Stimulated activated CD8-positive, alpha-beta memory T cell treated with anti-CD3 and anti-CD28 coated beads, Interleukin-4, amount 100 ng/mL, for 24 hours (primary cell): ENCODE measurements around the gene TRAF4.
A peak's percentile ranks its signal among the peaks of the same experiment; 100 is the strongest.
"Not testable (repeated sequence)": the region's sequence is repeated elsewhere in the genome, so short reads cannot be mapped to it uniquely, and the experiment has no call there.

Experiments used
- DNase-seq: peaks from one replicate; pipeline ENCODE4 v3.0.0-alpha.2; 2020; ENCODE audit warnings: low read depth

The TRAF4 gene

DNA sequence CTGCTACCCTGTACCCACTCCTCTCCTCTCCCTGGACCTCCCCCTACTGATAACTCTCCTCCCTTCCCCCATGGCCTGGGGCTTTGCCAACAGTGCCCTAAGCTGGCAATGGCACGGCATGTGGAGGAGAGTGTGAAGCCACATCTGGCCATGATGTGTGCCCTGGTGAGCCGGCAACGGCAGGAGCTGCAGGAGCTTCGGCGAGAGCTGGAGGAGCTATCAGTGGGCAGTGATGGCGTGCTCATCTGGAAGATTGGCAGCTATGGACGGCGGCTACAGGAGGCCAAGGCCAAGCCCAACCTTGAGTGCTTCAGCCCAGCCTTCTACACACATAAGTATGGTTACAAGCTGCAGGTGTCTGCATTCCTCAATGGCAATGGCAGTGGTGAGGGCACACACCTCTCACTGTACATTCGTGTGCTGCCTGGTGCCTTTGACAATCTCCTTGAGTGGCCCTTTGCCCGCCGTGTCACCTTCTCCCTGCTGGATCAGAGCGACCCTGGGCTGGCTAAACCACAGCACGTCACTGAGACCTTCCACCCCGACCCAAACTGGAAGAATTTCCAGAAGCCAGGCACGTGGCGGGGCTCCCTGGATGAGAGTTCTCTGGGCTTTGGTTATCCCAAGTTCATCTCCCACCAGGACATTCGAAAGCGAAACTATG, 5.2 kb downstream of the TRAF4 start:
- DNase-seq: no peak

DNA sequence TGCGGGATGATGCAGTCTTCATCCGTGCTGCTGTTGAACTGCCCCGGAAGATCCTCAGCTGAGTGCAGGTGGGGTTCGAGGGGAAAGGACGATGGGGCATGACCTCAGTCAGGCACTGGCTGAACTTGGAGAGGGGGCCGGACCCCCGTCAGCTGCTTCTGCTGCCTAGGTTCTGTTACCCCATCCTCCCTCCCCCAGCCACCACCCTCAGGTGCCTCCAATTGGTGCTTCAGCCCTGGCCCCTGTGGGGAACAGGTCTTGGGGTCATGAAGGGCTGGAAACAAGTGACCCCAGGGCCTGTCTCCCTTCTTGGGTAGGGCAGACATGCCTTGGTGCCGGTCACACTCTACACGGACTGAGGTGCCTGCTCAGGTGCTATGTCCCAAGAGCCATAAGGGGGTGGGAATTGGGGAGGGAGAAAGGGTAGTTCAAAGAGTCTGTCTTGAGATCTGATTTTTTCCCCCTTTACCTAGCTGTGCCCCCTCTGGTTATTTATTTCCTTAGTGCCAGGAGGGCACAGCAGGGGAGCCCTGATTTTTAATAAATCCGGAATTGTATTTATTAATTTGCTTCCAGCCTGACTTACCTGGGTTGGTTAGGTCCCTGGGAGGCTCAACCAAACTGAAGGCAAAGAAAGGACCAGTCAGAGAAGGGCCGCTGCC, 5.8 kb downstream of the TRAF4 start:
- DNase-seq: no peak

DNA sequence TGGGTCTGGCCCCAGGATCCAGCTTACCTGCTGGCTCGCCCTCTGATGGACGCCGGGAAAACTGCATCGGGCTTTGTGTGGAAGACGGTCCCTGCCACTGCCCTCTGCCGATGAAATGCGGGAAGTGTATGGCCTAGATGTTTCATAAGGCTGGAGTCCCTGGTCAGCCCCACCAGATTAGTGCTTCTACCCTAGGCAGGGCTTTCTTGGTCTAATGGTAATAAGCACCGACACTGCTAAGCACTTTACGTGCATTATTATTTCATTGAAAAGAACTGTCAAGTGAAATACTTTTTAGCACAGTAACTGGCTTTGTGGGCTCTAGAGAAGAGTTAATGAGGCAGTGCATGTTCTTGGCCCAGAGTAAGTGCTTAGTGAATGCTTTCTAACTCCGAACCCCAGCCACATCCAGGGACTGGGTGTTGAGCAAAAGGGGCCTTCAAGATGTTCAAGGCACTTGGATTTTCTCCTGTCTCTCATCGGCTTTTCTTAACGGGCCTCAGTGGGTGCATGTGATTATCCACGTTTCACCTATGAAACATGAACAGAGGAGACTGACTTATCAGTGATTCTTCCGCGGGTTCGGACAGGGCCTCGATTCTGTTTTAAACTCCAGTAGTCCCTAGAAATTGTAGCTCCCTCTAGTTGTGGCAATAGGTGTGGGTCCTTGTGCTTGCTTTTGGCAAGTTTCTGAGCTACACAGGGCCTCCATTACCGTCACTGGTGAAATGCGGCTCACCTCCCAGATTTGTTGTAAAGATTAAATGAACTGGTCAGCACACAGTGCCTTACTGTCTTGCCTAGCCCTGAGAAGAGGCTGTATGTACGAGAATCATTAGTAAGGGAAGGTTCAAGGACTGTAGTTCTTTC, 6.6 kb downstream of the TRAF4 start:
- peak; percentile 79 for DNase-seq

DNA sequence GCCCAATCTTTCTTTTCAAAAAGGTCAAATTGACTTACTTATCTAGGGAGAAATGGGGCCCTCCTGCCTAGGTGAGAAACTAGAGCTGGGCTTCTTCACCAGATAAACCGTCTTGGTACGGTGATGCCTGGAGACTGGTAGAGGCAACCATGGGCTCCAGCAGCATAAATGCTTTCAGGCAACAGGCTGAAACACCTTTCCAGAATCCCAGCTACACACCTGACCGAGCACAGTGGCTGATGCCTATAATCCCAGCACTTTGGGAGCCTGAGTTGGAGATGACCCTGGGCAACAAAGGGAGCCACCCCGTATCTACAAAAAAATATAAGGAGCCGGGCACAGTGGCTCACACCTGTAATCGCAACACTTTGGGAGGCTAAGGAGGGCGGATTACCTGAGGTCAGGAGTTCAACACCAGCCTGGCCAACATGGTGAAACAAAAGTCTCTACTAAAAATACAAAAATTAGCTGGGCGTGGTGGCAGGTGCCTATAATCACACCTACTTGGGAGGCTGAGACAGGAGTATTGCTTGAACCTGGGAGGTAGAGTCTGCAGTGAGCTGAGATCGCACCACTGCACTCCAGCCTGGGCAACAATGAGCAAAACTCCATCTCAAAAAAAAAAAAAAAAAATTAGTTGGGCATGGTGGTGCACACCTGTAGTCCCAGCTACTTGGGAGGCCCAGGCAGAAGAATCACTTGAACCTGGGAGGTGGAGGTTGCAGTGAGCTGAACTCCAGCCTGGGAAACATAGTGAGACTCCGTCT, 8.0 kb downstream of the TRAF4 start:
- DNase-seq: no peak

DNA sequence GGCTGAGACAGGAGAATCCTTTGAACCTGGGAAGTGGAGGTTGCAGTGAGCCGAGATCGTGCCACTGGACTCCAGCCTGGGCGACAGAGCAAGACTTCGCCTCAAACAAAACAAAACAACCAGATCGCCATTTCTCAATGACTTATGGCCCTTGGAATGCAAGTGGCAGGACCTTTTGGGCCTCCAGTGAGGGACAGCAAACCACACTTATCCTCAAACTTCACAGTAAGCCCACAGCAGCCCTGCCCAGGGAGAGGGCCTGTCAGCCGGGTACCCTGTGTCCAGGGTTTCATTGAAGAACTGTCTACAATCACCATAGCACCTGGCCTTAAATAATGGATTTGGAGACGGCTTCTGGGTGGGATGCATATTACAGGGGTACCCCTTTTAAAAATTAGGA, 11.7 kb downstream of the TRAF4 start:
- DNase-seq: no peak

DNA sequence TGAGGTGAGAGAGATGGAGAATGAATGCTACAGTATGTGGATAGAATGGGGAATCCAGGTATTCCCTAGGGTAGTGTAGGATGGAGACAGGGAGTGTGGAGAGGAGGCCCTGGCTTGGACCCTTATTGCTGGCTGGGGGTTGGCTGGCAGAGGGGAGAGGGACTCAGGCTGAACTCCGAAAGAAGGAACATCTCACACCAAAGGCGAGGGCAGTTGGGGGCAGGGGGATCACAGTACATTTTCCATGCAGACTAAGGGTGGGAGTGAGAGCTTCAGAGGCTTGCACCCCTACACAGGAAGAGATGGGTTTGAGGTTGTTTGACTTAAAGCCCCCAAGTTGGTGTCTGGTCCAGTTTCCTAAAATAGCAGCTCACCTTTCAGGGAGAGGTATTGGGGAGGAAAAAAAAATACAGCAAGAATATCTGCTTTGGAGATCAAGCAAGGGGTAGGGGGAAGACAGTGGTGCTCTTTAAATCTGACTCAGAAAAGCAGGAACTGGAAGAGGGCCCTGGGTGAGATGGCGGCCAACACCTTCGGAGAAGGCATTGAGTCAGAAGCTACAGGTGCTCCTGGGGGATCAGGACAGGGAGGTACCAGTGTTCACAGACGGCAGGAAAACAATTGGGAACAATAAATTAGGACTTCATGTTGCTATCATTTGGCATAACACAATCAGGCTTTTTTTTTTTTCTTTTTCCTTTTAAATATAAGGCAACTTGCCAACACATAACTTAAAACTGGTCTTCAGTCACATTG, 12.4 kb downstream of the TRAF4 start:
- DNase-seq: no peak

DNA sequence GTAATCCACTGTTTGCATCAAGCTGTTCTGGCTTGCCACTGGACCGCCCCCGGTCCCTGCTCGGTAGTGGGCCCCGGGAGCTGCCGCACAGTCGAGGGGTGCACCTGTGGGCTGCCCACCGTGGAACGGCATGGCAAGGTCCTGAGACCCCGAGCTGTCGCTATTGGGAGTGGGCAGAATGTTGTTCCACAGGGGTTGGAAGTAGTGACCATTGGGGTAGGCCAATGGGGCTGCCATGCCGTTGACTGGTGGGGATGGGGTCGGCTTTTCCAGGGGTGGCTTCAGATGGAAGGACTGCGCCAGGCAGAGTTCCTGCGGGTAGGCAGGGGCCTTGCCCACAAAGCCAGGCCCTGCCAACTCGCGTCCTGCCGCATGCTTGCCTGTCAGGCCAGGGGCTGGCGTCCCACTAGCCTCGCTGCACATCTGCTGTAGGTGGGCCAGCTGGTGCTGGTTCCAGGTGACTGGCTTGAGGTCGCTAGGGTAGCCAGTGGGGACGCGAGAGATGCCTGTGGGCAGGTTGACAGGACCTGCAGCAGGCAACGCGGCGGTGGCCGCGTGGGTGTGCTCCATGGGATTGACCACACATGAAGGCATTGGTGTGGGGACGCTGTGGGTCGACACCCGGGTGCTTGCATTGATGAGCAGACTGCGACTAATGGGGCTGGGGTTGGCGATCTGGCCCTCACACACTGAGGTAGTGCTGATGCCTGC, 14.8 kb downstream of the TRAF4 start:
- no peak for DNase-seq

DNA sequence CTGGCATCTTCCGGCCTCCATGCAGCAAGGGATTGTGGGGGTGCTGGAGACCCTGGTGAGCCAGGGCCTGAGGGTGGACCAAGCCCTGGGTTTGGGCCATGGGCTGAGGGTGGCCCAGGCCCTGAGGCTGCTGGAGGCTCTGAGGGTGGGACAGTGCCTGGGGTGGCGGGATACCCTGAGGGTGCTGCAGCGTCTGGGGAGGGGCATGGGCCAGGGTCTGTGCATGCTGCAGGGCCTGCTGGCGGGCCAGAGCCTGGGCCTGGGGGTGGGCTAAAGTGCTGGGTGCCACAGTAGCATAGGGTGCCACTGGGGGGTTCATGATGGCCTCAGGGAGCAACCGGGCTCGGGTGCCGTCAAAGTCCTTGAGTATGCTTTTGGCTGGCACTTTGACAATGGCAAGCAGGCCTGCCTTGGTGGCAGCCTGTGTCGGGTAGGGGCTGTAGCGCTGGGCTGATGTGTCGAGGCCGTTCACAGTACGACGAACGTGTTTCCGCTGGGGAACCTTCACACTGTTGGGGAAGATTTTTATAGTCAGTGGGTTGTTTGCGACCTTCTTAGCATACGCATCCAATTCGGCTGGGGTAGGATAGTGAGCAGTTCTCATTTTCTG, 15.6 kb downstream of the TRAF4 start:
- no peak for DNase-seq

DNA sequence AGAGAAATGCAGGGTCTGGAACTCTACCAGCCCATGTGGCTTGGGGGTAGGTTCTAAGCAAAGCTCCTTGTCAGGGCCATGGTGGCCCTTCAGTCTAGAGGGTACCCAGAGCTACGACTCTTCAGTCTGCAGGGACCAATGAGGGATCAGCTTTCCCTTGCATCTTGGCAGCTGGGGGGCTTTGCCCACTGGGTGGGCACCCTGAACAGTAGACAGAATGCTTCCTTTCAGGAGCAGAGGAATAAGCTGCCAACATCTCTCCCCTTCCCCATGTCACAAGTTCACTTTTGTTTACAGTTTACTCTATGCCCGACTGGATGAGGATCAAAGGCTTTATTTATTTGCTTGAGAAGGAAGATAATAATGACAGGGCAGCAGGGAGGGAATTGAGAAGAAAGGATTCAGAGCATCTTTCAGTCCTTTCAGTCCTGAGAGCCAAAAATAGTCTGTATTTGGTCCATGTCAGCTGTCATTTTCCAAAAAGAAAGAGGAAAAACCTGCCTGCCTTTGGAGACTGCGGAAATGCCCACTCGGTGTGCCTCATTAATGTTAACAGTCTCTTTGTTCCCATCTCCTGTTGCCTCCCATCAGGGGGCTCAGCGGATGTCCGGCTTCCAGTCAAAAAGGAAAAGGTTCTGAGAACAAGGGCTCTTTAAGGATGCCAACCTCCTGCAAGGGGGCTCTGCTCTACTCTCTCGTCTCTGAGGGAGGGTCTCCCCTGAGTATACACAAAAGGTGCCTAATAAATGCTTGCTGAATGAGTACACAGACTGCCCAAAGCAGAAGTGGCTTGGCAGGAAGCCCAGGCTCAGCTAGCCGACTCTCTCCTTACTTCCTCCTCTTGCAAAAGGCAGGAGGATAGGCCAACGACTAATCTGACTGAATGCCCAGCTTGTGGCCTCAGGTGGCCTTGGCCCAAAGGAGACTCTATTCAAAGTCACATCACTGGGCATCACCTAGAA, 17.1 kb downstream of the TRAF4 start:
- DNase-seq: no peak

DNA sequence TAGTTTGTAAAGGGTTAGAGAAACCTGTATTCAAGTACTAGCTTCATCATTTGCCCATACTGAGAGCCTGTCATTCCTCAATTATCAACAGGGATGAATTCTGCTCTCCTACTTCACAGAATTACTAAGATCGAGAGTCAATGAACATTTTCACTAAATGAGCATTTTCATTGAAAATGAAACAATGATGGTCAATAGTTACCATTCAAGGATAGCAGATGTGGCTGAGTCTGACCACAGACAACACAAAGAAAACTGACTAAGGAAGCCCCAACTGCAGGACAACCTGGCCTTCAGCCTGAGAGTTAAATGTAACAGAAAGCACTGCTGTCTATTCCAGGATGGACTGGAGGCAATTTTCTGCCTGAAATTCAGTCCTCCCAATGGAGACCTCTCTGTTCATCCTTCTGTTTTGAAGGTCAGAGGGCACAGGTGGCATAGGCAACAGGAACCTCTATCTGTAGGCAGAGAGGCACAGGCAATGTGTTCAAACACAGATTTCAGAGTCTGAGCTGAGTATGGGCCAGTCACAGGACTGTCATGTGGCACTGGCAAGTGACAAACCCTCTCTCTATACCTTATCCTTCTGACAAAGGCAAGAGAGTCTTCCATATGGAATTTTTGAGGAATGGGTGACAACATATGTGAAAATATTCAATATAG, 19.5 kb downstream of the TRAF4 start:
- DNase-seq: no peak

DNA sequence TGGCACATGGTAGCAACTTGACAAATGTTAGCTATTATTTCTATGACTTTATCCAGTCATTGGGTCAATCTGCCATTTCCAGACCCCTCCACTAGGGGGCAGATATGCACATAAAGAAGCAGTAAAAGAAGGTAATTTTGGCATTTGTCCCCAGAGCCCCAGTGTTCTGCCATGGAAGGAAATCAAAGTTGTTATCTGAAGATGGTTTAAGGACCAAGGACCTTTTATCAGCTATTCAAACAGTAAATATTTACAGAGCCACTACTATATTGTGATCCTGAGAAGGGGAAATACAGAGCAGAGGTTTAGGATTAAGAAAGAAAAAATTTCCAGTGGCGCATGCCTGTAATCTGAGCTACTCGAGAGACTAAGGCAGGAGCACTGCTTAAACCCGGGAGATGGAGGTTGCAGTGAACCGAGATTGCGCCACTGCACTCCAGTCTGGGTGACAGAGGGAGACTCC, 20.0 kb downstream of the TRAF4 start:
- peak; percentile 66 for DNase-seq

DNA sequence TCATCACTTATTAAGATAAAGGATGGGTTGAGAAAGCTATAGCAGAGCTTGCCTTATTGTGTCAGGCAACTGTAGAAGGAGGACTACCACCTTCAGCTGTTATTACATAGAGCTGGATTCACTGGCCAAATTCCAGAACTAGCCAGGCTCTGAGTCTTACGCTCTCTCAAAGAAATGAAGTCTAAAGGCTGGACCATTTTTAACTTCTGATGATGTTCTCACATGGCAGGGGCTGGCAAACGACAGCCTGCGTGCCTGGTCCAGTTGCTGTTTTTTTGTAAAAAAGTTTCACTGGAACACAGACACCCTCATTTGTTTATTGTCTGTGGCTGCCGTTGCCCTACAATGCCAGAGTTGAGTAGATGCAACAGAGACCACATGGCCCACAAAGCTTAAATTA, 21.2 kb downstream of the TRAF4 start:
- DNase-seq: no peak

DNA sequence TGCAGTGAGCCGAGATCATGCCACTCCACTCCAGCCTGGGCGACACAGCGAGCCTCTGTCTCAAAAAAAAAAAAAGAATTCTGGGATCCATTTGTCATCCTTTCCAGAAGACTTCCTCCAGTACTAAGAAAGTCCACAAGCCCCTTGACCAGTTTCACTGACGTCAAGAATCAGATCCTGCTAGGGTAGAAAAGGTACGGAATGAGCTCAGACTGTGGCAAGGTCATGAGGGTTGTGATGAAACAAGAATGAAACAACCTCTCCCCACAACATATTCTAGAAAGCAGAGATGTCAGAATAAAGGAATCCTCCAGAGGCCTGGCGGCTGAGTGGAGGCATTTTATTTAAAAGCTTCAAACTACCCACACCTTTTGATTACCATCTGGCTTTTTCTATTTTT, 29.9 kb downstream of the TRAF4 start:
- no peak for DNase-seq

DNA sequence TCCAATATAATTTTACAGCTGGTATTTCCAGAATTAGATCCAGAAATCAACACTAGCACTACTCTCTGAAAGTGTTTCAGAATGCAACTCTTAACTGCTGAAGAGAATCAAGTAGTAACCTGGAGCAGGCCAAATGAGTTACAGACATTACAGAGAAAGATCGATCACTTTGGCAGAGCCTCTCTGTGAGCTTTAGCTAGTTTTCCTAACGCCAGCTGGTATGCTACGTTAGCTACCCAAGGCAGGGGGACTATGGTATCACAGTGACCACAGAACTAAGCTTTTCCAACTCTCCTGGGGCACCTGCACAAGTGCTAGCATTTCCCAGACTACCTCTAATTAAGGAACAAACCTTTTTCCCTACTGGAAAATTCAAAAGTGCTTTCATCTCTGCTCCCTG, 30.4 kb downstream of the TRAF4 start:
- DNase-seq: no peak

DNA sequence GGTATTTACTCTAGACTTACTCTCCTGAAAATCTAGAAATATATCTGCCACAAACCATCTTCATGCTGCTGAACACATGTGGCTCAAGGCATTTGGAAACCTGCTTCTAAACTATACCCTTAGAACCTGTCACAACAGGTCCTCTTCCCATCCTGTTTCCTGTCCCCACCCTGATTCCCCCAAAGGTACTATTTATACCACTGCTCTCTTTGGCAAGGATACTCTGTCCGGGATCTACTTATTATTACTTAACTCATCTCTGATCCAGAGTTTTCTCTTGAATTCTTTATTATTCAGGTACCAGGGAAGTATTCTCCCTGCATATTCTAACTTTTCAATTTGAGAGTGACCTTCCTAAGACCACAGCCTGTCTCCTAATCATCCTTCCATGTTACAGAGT, 33.4 kb downstream of the TRAF4 start:
- no peak for DNase-seq

DNA sequence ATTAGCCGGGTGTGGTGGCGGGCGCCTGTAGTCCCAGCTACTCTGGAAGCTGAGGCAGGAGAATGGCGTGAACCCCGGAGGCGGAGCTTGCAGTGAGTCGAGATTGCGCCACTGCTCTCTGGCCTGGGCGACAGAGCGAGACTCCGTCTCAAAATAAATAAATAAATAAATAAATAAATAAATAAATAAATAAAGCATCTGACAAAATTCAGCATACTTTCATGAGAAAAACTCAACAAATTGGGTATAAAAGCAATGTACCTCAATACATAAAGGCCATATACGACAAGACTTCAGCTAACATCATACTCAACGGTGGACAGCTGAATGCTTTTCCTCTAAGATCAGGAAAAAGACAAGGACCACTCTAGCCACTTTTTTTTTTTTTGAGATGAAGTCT, 35.8 kb downstream of the TRAF4 start:
- DNase-seq: not testable (repeated sequence)

DNA sequence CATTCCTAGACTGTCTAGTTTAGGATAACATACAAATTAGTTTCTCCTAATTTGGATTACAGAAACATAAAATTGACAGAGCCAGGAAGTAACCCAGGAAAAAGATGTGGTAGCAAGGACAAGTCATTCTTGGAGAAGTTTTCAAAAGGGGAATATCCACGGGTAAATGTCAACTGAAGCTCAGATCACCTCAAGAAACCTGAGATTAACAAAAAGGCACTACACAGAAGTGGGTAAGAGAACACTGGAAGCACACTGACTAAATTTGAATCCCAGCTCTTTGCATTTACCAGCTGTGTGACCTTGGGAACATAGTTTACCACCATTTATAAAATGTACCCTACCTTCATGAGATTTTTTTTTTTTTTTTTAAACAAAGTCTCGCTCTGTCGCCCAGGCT, 39.4 kb downstream of the TRAF4 start:
- no peak for DNase-seq

DNA sequence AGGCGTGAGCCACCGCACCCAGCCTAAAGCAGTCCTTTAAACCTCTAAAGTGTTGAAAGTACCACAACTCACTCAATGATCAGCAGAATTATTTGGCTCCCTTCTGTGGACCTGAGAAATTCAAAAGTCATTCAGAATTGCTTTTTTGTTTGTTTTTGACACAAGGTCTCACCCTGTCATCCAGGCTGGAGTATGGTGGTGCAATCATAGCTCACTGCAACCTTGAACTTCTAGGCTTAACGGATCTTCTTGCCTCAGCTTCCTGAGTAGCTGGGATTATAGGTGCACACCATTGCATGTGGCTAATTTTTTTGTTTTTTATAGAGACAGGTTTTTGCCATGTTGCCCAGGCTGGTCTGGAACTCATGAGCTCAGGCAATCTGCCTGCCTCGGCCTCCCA, 44.3 kb downstream of the TRAF4 start:
- no peak for DNase-seq
